Body of pancreas (tissue), 4 donors: ENCODE measurements around the gene ADAMTS2.

Experiments
- POLR2A ChIP-seq, 3 donors: fragments of 450-650 bp; IDR thresholded peaks; one replicate each; pipeline ENCODE4 v1.6.1; 2016; ENCODE audit warnings: antibody characterized with exemption in 3 of 3, mild to moderate bottlenecking in 2 of 3
- TF ChIP-seq, protein P1 (sequence below), 7 experiments: fragments of 450-650 bp in 4 of 7; fragments of 200-600 bp in 3 of 7; sonication (generic) in 3 of 7; IDR thresholded peaks; one replicate each; pipeline ENCODE4 v1.5.1; 2016 to 2019; ENCODE audit warnings: antibody characterized with exemption in 7 of 7

DNA sequence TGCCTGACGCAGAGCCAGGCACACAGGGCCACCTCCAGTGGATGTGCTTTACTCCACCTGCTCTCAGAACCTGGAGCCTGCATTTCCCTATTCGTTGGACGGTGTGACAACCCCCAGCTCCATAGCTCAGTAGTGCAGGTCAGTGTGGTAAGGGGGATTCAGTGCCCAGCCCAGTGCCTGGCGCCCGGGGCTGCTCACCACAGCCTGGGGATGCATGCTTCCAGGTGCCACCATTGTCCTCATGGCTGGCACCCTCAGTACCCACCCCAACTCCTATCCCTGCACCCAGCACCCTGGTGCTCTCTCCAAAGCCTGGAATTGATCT lies 32.8 kb upstream of the ADAMTS2 start:
- TF ChIP-seq, protein P1, sequence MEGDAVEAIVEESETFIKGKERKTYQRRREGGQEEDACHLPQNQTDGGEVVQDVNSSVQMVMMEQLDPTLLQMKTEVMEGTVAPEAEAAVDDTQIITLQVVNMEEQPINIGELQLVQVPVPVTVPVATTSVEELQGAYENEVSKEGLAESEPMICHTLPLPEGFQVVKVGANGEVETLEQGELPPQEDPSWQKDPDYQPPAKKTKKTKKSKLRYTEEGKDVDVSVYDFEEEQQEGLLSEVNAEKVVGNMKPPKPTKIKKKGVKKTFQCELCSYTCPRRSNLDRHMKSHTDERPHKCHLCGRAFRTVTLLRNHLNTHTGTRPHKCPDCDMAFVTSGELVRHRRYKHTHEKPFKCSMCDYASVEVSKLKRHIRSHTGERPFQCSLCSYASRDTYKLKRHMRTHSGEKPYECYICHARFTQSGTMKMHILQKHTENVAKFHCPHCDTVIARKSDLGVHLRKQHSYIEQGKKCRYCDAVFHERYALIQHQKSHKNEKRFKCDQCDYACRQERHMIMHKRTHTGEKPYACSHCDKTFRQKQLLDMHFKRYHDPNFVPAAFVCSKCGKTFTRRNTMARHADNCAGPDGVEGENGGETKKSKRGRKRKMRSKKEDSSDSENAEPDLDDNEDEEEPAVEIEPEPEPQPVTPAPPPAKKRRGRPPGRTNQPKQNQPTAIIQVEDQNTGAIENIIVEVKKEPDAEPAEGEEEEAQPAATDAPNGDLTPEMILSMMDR (IDR thresholded peaks at IDR 0.05), result no peak
- TF ChIP-seq POLR2A (IDR thresholded peaks at IDR 0.05), result no peak
